T-cell (primary cell): ENCODE results near the gene AGAP1. TPM values are rescaled to one million over a fixed set of nuclear protein-coding genes. Genes with fewer than 3 reads are reported as not detected.
A peak's percentile ranks its signal among the peaks of the same experiment; 100 is the strongest.

Experiments
- ATAC-seq, 4 experiments: fragments of 200-7000 bp in 3 of 4; fragments of 150-1000 bp in 1 of 4; cut with Tn5 transposase; replicated peaks in 1 of 4; 1 replicate in 3 of 4; 2 replicates in 1 of 4; pipeline ENCODE4 v1.10.0; 2021; ENCODE audit warnings: moderate library complexity in 3 of 4, mild to moderate bottlenecking in 2 of 4, moderate number of reproducible peaks in 1 of 4
- CTCF ChIA-PET, 2 donors: fragments of 300-600 bp; sonication (Branson Sonifier 250); formaldehyde crosslinking; loops; one replicate each; lab custom pipeline; 2022; ENCODE audit warnings: antibody characterized with exemption in 2 of 2; lab: Charles Lee
- POLR2A ChIA-PET, 2 donors: fragments of 300-600 bp; sonication (Branson Sonifier 250); formaldehyde crosslinking; loops; one replicate each; lab custom pipeline; 2022; ENCODE audit warnings: antibody characterized with exemption in 2 of 2; lab: Charles Lee
- DNase-seq, 35 experiments: peaks; one replicate each; pipeline versions ENCODE4 v3.0.0 to v3.0.0-alpha.2; 2013 to 2023
- H3K27ac ChIP-seq: one replicate; pipeline ENCODE4 v1.5.1; 2013; ENCODE audit warnings: low read length
- H3K27me3 ChIP-seq, 2 experiments: replicated peaks in 1 of 2; 1 replicate in 1 of 2; 2 replicates in 1 of 2; pipeline versions ENCODE4 v1.6.1 to v1.7.0; 2013; ENCODE audit warnings: low read length in 1 of 2, mixed read lengths in 1 of 2; ENCODE audit not compliant: control insufficient read depth in 2 of 2, insufficient read depth in 2 of 2; ENCODE audit errors: extremely low read depth in 1 of 2
- H3K36me3 ChIP-seq, 2 donors: 1 replicate in 1 of 2; 2 replicates in 1 of 2; pipeline versions ENCODE4 v1.6.1 to v1.7.0; 2013; ENCODE audit warnings: low read length in 1 of 2; ENCODE audit not compliant: control insufficient read depth in 2 of 2, insufficient read depth in 1 of 2; ENCODE audit errors: extremely low read depth in 1 of 2
- H3K4me1 ChIP-seq, 2 experiments: 1 replicate in 1 of 2; 2 replicates in 1 of 2; pipeline versions ENCODE4 v1.6.1 to v1.7.0; 2013; ENCODE audit warnings: low read length in 2 of 2, mixed read lengths in 1 of 2; ENCODE audit not compliant: insufficient read depth in 2 of 2, control insufficient read depth in 1 of 2; ENCODE audit errors: extremely low read depth in 1 of 2
- H3K4me3 ChIP-seq, 2 donors: 1 replicate in 1 of 2; 2 replicates in 1 of 2; pipeline versions ENCODE4 v1.5.1 to v1.7.0; 2013; ENCODE audit warnings: mild to moderate bottlenecking in 2 of 2, low read length in 1 of 2, moderate library complexity in 1 of 2; ENCODE audit not compliant: control insufficient read depth in 1 of 2; ENCODE audit errors: extremely low read depth in 1 of 2
- H3K9me3 ChIP-seq: 2 replicates; pipeline ENCODE4 v1.7.0; 2013
- H3K27ac Mint-ChIP-seq, 2 donors: one replicate each; pipeline ENCODE4 v1.8.0; 2020 to 2021; ENCODE audit warnings: mild to moderate bottlenecking in 2 of 2, mixed read lengths in 2 of 2
- H3K27me3 Mint-ChIP-seq, 2 donors: one replicate each; pipeline ENCODE4 v1.8.0; 2021 to 2022; ENCODE audit warnings: mixed read lengths in 2 of 2
- H3K36me3 Mint-ChIP-seq: one replicate; pipeline ENCODE4 v1.8.0; 2021; ENCODE audit warnings: mixed read lengths
- H3K4me1 Mint-ChIP-seq, 3 donors: one replicate each; pipeline ENCODE4 v1.8.0; 2020 to 2022; ENCODE audit warnings: mixed read lengths in 3 of 3, mild to moderate bottlenecking in 1 of 3
- H3K4me3 Mint-ChIP-seq, 3 donors: one replicate each; pipeline ENCODE4 v1.8.0; 2020 to 2022; ENCODE audit warnings: mild to moderate bottlenecking in 3 of 3, mixed read lengths in 3 of 3, moderate library complexity in 3 of 3
- H3K9me3 Mint-ChIP-seq, 3 donors: one replicate each; pipeline ENCODE4 v1.8.0; 2020 to 2022; ENCODE audit warnings: mixed read lengths in 3 of 3
- WGBS: methylation state at CpG from one replicate; pipeline ENCODE4 v1.1.5; 2013; ENCODE audit warnings: missing lambda C conversion rate; ENCODE audit not compliant: insufficient coverage; 5-methylcytosine and 5-hydroxymethylcytosine counted together
- total RNA-seq, 35 experiments: library from RNA in 6 of 35; stranded (reverse) in 6 of 35; fragments of 120-200 nt in 1 of 35; gene quantifications; one replicate each; pipeline versions ENCODE4 v1.2.1 to v1.2.4 and lab custom pipeline; 2013 to 2026

Gene AGAP1
- total RNA-seq, 5 donors from 2014 or later (not counting 1 experiment from before 2014, with no cell fraction given) = 3.9 to 15.6 (median 5.2) TPM

DNA sequence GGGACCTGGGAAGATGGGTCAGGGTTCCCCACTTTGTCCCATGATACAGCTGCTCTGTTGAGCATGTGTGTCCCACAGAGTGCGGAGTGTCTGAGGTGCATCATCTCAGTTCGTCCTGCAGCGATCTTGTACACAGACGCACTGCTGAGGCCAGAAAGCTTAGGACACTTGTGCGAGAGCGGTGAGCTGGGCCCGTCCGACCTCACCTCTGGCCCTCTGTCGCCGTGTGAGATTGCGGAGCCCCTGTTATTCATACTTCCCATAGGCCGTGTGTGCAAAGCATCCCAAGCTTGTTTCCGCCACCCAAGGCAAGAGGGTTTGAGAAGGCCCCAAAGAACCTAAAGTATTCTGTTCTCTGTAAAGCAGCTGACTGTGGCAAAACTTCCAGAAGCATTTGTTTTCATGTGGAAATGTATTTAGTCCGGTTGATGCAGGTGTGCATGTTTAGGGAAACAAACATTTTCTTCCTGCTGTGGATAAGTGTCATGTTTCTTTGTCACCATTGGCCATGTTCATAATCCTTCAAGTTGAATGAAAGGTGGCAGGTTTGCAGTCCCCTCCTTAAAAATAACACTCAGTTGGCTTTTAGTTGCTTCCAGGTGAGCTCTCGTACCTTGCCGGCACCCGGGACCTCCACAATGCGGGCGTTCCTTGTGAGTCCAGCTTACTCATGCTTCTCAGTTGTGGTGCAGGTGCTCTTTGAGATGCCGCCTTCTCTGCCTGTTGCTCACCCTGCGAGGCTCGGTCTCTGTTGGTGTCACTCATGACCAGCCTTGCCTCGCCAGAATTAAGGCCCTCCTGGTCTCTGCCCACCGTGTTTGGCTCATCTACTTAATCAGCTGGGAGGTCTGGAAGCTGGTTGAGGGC is 5.3 kb downstream of the AGAP1 start:
- 87% methylated on average over 18 of the region's 24 CpGs for WGBS
- ChIA-PET POLR2A (no interaction called here), CTCF (no interaction called here)
- Mint-ChIP-seq H3K9me3 (no peaks in the 10 kb centered on the region), H3K27ac (no peak overlapping the region), H3K4me3 (no peak overlapping the region), H3K36me3 (no peaks in the 10 kb centered on the region), H3K27me3 (peaks cover 42 to 74% of the 10 kb centered on the region in 2 donors), H3K4me1 (peaks cover 7 to 26% (median 14%) of the 10 kb centered on the region in 3 donors)
- Histone ChIP-seq H3K27ac (no peak overlapping the region), H3K9me3 (no peaks in the 10 kb centered on the region), H3K36me3 (no peaks in the 10 kb centered on the region), H3K4me3 (no peak overlapping the region), H3K4me1 (peaks cover 0 to 14% of the 10 kb centered on the region in 2 experiments), H3K27me3 (peaks cover 17 to 67% of the 10 kb centered on the region in 2 experiments)
- no peak for DNase-seq
- no peak for ATAC-seq

GRCh38 chr2:235500110-235500760 is 6.4 kb downstream of the AGAP1 start:
- peaks cover 11 to 24% (median 13%) of the 10 kb centered on the region in 3 donors for H3K4me1 Mint-ChIP-seq
- H3K4me3 Mint-ChIP-seq = no peak overlapping the region
- CTCF ChIA-PET = interaction anchor here in 1 of 2 donors (0.6 kb wide), 1 partner anchor 15 kb away, joined by 3 read pairs; no protein-coding TSS in a partner anchor

GRCh38 chr2:235500761-235501672 is 7.2 kb downstream of the AGAP1 start:
- no peak overlapping the region for H3K27ac ChIP-seq
- H3K27me3 Mint-ChIP-seq = peaks cover 42 to 74% of the 10 kb centered on the region in 2 donors
- H3K4me1 Mint-ChIP-seq = peaks cover 8 to 20% (median 12%) of the 10 kb centered on the region in 3 donors
- peaks cover 15 to 60% of the 10 kb centered on the region in 2 experiments for H3K27me3 ChIP-seq
- no peaks in the 10 kb centered on the region for H3K36me3 ChIP-seq
- H3K4me1 ChIP-seq = peaks cover 0 to 2% of the 10 kb centered on the region in 2 experiments
- no peaks in the 10 kb centered on the region for H3K9me3 ChIP-seq
- H3K9me3 Mint-ChIP-seq = no peaks in the 10 kb centered on the region
- H3K27ac Mint-ChIP-seq = no peak overlapping the region
- H3K4me3 ChIP-seq = peak overlapping the region in 1 of 2 donors; percentile 3
- no peaks in the 10 kb centered on the region for H3K36me3 Mint-ChIP-seq
- WGBS = 93% methylated on average over 3 of the region's 18 CpGs
- ATAC-seq = peak in 3 of 4 experiments; percentile 65 to 79 (median 74)
- DNase-seq = no peak
- peak overlapping the region in 1 of 3 donors; percentile 49 for H3K4me3 Mint-ChIP-seq
- ChIA-PET POLR2A (interaction anchor here in 1 of 2 donors (0.5 kb wide), 1 partner anchor 62 kb away, joined by 4 read pairs; no protein-coding TSS in a partner anchor), CTCF (interaction anchor here in 1 of 2 donors (0.6 to 0.9 kb wide), 2 partner anchors 14 to 29 kb away, joined by 3 to 8 read pairs; no protein-coding TSS in a partner anchor)

More at GRCh38 chr2:235500110-235500760, 6.4 kb downstream of the AGAP1 start:
- Histone ChIP-seq H3K27ac (no peak overlapping the region), H3K4me1 (peaks cover 0 to 10% of the 10 kb centered on the region in 2 experiments), H3K27me3 (peaks cover 21 to 65% of the 10 kb centered on the region in 2 experiments), H3K36me3 (no peaks in the 10 kb centered on the region), H3K9me3 (no peaks in the 10 kb centered on the region), H3K4me3 (no peak overlapping the region)
- no peaks in the 10 kb centered on the region for H3K36me3 Mint-ChIP-seq
- H3K27ac Mint-ChIP-seq = no peak overlapping the region
- WGBS = 78% methylated on average over 13 of the region's 13 CpGs
- H3K9me3 Mint-ChIP-seq = no peaks in the 10 kb centered on the region
- ATAC-seq (no peak), DNase-seq (no peak)
- POLR2A ChIA-PET = interaction anchor here in 1 of 2 donors (0.5 kb wide), 1 partner anchor 61 kb away, joined by 4 read pairs; no protein-coding TSS in a partner anchor
- H3K27me3 Mint-ChIP-seq = peaks cover 45 to 78% of the 10 kb centered on the region in 2 donors

- H3K27me3 ChIP-seq = peaks cover 12 to 61% of the 10 kb centered on the region in 2 experiments
- Mint-ChIP-seq H3K4me1 (peaks cover 8 to 18% (median 12%) of the 10 kb centered on the region in 3 donors), H3K27me3 (peaks cover 36 to 72% of the 10 kb centered on the region in 2 donors), H3K27ac (no peak overlapping the region), H3K4me3 (peak overlapping the region in 1 of 3 donors; percentile 49), H3K36me3 (no peaks in the 10 kb centered on the region), H3K9me3 (no peaks in the 10 kb centered on the region)
- H3K4me3 ChIP-seq = peak overlapping the region in 1 of 2 donors; percentile 3
- no peaks in the 10 kb centered on the region for H3K36me3 ChIP-seq
- no peak overlapping the region for H3K27ac ChIP-seq
- CTCF ChIA-PET = interaction anchor here in 1 of 2 donors (0.9 kb wide), 1 partner anchor 28 kb away, joined by 8 read pairs; no protein-coding TSS in a partner anchor
- no peaks in the 10 kb centered on the region for H3K9me3 ChIP-seq
- peaks cover 0 to 2% of the 10 kb centered on the region in 2 experiments for H3K4me1 ChIP-seq
- ATAC-seq = peak in 1 of 4 experiments; percentile 20
- 5% methylated on average over 3 of the region's 7 CpGs for WGBS
- no peak for DNase-seq
- POLR2A ChIA-PET = no interaction called here
These were observed 7.8 kb downstream of the AGAP1 start for GRCh38 chr2:235501673-235502031.

DNA sequence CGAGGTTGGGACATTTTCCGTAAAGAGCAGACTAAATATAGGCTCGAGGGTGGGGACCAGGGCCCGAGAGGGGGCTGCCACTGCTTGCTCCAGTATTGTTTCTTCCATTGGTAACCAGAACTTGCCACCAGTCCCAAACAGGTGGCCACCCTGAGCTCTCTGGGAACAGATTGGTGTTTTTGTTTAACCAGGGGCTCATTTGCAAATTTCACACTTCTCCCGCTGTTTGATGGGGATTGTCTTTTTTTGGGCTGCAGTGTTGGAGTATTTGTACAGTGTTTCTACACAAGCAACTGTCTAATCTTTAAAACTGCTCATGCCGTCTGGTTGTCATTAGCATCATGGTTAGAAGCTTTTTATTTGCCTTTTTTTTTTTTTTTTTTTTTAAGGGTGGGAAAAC is 8.5 kb downstream of the AGAP1 start:
- POLR2A ChIA-PET = no interaction called here
- WGBS = 8% methylated on average over 4 of the region's 6 CpGs
- DNase-seq (no peak), ATAC-seq (no peak)
- H3K4me3 Mint-ChIP-seq = no peak overlapping the region
- no peak overlapping the region for H3K27ac Mint-ChIP-seq
- H3K36me3 Mint-ChIP-seq = no peaks in the 10 kb centered on the region
- no peaks in the 10 kb centered on the region for H3K9me3 Mint-ChIP-seq
- Histone ChIP-seq H3K27me3 (peaks cover 9 to 60% of the 10 kb centered on the region in 2 experiments), H3K9me3 (no peaks in the 10 kb centered on the region), H3K36me3 (no peaks in the 10 kb centered on the region), H3K4me3 (no peak overlapping the region), H3K27ac (no peak overlapping the region), H3K4me1 (peaks cover 0 to 2% of the 10 kb centered on the region in 2 experiments)
- CTCF ChIA-PET = interaction anchor here in 1 of 2 donors (0.9 kb wide), 1 partner anchor 27 kb away, joined by 8 read pairs; no protein-coding TSS in a partner anchor
- peaks cover 8 to 16% (median 12%) of the 10 kb centered on the region in 3 donors for H3K4me1 Mint-ChIP-seq
- H3K27me3 Mint-ChIP-seq = peaks cover 36 to 71% of the 10 kb centered on the region in 2 donors
